ENCODE data around the gene SNCA. TPM values are rescaled to one million over a fixed set of nuclear protein-coding genes. Genes with fewer than 3 reads are reported as not detected.

SNCA gene
- total RNA-seq, 2 experiments from 2014 or later, result not detected

- intact Hi-C loops (cut with micrococcal nuclease), result no loop called here
- no peaks in the 10 kb centered on the region for H3K36me3 Mint-ChIP-seq (ENCODE audit: low read depth)
- TF ChIP-seq CTCF (IDR thresholded peaks at IDR 0.05), result no peak
- no peak for DNase-seq
- H3K27ac Mint-ChIP-seq, result no peak overlapping the region
- ATAC-seq, result no peak
- H3K4me1 Mint-ChIP-seq (ENCODE audit: low read depth), result no peaks in the 10 kb centered on the region
- no peak overlapping the region for H3K4me3 Mint-ChIP-seq
- H3K9me3 Mint-ChIP-seq, result no peaks in the 10 kb centered on the region
- H3K27me3 Mint-ChIP-seq, result peaks cover 4% of the 10 kb centered on the region
- ChIA-PET POLR2A (no interaction called here), CTCF (no interaction called here)
These were observed 82.4 kb downstream of the SNCA start for GRCh38 chr4:89754531-89754930.

GRCh38 chr4:89753601-89754066 lies 83.3 kb downstream of the SNCA start:
- ATAC-seq (no peak), DNase-seq (no peak)
- TF ChIP-seq CTCF (IDR thresholded peaks at IDR 0.05), result no peak
- CTCF ChIA-PET, result no interaction called here
- no peaks in the 10 kb centered on the region for H3K4me1 Mint-ChIP-seq (ENCODE audit: low read depth)
- no peak overlapping the region for H3K27ac Mint-ChIP-seq
- H3K9me3 Mint-ChIP-seq, result no peaks in the 10 kb centered on the region
- no peak overlapping the region for H3K4me3 Mint-ChIP-seq
- POLR2A ChIA-PET, result no interaction called here
- intact Hi-C loops (cut with micrococcal nuclease), result no loop called here
- peaks cover 4% of the 10 kb centered on the region for H3K27me3 Mint-ChIP-seq
- no peaks in the 10 kb centered on the region for H3K36me3 Mint-ChIP-seq (ENCODE audit: low read depth)

GRCh38 chr4:89752932-89753598 lies 83.9 kb downstream of the SNCA start:
- no peak for DNase-seq
- no peak for TF ChIP-seq CTCF (IDR thresholded peaks at IDR 0.05)
- no peaks in the 10 kb centered on the region for H3K9me3 Mint-ChIP-seq
- H3K27ac Mint-ChIP-seq, result no peak overlapping the region
- H3K36me3 Mint-ChIP-seq (ENCODE audit: low read depth), result no peaks in the 10 kb centered on the region
- no peaks in the 10 kb centered on the region for H3K4me1 Mint-ChIP-seq (ENCODE audit: low read depth)
- ChIA-PET POLR2A (no interaction called here), CTCF (no interaction called here)
- H3K27me3 Mint-ChIP-seq, result peaks cover 4% of the 10 kb centered on the region
- no peak overlapping the region for H3K4me3 Mint-ChIP-seq
- intact Hi-C loops (cut with micrococcal nuclease), result no loop called here
- no peak for ATAC-seq

GRCh38 chr4:89751416-89751815 lies 85.5 kb downstream of the SNCA start:
- CTCF ChIA-PET, result no interaction called here
- intact Hi-C loops (cut with micrococcal nuclease), result no loop called here
- H3K4me3 Mint-ChIP-seq, result no peak overlapping the region
- H3K27me3 Mint-ChIP-seq, result peaks cover 4% of the 10 kb centered on the region
- H3K27ac Mint-ChIP-seq, result no peak overlapping the region
- ATAC-seq (no peak), DNase-seq (no peak)
- H3K9me3 Mint-ChIP-seq, result no peaks in the 10 kb centered on the region
- no peak for TF ChIP-seq CTCF (IDR thresholded peaks at IDR 0.05)
- POLR2A ChIA-PET, result no interaction called here
- no peaks in the 10 kb centered on the region for H3K36me3 Mint-ChIP-seq (ENCODE audit: low read depth)
- no peaks in the 10 kb centered on the region for H3K4me1 Mint-ChIP-seq (ENCODE audit: low read depth)

- Mint-ChIP-seq H3K4me3 (no peak overlapping the region), H3K9me3 (no peaks in the 10 kb centered on the region), H3K4me1 (ENCODE audit: low read depth) (no peaks in the 10 kb centered on the region), H3K27me3 (peaks cover 3% of the 10 kb centered on the region), H3K36me3 (ENCODE audit: low read depth) (no peaks in the 10 kb centered on the region), H3K27ac (no peak overlapping the region)
- ATAC-seq (no peak), DNase-seq (no peak)
- CTCF ChIA-PET, result no interaction called here
- intact Hi-C loops (cut with micrococcal nuclease), result no loop called here
- POLR2A ChIA-PET, result no interaction called here
- TF ChIP-seq CTCF (IDR thresholded peaks at IDR 0.05), result no peak
These were observed 90.6 kb downstream of the SNCA start for GRCh38 chr4:89746377-89746776.
